HG03280 (cell line): ENCODE data around the gene GPR132.
"Not testable (repeated sequence)": the region's sequence is repeated elsewhere in the genome, so short reads cannot be mapped to it uniquely, and the experiment has no call there.

Experiments used
- ATAC-seq: cut with Tn5 transposase; IDR thresholded peaks from one replicate; pipeline ENCODE4 v1.9.1; 2021; ENCODE audit warnings: mild to moderate bottlenecking, moderate library complexity; ENCODE audit not compliant: unreplicated experiment

Gene GPR132, protein sequence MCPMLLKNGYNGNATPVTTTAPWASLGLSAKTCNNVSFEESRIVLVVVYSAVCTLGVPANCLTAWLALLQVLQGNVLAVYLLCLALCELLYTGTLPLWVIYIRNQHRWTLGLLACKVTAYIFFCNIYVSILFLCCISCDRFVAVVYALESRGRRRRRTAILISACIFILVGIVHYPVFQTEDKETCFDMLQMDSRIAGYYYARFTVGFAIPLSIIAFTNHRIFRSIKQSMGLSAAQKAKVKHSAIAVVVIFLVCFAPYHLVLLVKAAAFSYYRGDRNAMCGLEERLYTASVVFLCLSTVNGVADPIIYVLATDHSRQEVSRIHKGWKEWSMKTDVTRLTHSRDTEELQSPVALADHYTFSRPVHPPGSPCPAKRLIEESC

DNA sequence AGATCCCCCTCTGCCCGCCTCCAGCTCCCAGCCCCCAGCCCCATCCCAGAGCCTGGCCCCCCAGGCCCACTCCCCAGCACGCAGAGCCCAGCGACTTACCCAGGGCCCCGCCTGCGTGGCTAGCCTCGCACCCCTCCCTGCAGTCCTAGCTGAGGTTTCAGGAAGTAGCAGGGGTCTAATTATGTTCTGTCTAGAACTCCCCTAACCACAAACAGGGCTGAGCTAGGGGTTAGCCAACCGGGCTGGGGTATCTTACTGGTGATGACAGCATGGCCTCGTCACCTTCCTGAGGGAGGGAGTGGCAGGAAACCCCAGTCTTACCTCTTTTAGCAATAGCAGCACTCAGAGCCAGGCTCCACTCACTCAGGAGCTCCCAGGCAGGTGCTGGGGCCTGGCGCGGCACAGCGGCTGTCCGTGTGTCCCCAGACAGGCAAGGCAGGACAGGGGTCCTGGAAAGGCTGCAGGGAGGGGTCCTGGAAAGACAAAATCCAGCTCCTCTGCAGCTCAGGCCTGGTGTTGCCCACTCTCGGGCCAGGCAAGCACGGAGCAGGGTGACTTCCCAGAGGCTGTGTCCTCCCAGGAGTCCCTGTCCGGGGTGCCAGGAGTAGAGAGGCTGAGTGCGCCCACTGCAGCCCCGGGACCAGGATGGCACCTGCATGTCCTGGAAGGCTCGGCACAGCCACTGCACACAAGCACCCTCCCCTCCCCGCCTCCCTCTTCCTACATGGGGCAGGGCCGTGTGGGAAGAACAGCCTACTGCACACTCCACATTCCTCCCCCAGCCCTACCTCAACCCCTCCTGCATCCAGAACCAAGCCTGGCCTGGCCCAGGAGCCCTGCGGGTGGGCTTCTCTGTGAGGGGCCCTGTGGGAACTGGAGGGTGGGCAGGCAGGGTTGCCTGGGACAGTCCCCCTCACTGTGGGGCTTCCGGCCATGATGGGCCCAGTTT, at the start of gene GPR132:
TSS of gene GPR132 (minus strand) at position 151 of the 949 bp plus-strand sequence. CDS start 10,010 bp downstream, outside the sequence.
- ATAC-seq = peak; percentile 44

DNA sequence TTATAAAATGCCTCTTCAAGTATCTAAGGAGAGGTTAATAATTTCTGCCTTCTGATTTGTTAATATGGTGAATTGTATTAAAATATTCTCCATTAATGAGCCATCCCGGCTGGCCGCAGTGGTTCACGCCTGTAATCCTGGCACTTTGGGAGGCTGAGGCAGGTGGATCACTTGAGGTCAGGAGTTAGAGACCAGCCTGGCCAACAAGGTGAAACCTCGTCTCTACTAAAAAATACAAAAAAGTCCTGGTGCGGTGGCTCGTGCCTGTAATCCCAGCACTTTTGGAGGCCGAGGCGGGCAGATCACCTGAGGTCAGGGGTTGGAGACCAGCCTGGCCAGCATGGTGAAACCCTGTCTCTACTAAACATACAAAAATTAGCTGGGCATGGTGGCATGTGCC, 44.0 kb upstream of the GPR132 start:
- ATAC-seq = not testable (repeated sequence)

DNA sequence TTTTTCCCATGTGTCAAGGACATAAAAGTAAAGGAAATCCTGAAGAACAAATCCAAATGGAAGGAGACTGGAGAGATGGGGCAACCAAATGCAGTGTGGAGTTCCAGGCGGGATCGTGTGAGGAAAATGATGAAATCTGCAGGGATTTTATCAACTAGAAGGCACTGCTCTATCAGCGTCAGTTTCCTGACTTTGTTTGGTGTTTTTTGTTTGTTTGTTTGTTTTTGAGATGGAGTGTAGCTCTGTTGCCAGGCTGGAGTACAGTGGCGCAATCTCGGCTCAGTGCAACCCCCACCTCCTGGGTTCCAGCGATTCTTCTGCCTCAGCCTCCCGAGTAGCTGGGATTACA, 43.3 kb upstream of the GPR132 start:
- no peak for ATAC-seq

DNA sequence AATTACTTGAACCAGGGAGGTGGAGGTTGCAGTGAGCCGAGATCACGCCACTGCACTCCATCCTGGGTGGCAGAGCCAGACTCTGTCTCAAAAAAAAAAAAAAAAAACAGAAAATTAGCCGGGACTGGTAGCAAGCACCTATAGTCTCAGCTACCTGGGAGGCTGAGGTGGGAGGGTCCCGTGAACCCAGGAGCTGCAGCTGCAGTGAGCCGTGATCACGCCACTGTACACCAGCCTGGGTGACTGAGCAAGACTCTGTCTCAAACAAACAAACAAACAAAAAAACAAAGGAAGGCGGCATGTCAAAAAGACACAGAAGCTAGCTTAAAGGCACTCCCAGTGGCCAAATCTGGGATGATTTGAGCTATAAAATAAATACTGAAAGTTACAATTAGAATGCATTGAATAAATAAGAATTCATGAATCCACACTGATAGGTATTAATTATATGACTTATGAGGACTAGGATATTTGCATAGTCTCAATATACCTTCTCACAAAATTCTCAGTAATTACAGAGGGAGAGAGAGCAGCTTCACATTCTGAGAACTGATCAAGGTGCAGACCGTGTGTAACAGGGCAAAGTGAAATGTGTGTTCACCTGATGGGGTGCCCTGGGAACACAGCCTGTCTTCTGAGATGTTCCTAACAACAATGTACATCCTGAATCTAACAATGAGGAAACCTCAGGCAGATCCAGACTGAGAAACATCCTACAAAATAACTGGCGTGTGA, 42.7 kb upstream of the GPR132 start:
- no peak for ATAC-seq

DNA sequence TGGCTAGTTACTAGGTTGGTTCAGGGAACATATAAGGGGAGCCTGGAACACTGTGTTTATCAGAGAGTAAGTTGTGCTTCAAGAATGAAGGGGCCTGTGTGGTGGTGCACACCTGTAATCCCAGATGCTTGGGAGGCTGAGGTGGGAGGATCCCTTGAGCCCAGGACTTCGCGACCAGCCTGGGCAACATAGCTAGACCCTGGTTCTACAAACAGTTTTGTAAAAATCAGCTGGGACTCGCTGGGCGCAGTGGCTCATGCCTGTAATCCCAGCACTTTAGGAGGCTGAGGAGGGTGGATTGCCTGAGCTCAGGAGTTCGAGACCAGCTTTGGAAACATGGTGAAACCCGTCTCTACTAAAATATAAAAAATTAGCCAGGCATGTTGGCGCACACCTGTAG, 42.1 kb upstream of the GPR132 start:
- ATAC-seq = no peak

DNA sequence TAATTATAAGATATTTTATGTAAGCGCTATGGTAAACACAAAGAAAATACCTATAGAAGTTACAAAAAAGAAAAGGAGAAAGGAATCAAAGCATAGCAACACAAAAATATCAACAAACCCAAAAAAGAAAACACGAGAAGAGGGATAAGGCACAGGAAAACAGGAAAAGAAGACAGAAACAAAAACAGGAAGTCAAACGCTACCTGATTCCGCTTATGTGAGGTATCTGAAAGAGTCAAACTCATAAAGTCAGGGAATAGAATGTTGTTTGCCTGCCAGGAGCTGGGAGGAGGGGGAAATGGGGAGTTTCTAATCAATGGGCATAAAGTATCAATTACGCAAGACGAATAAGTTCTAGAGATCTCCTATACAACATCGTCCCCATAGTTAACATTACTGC, 39.9 kb upstream of the GPR132 start:
- no peak for ATAC-seq

DNA sequence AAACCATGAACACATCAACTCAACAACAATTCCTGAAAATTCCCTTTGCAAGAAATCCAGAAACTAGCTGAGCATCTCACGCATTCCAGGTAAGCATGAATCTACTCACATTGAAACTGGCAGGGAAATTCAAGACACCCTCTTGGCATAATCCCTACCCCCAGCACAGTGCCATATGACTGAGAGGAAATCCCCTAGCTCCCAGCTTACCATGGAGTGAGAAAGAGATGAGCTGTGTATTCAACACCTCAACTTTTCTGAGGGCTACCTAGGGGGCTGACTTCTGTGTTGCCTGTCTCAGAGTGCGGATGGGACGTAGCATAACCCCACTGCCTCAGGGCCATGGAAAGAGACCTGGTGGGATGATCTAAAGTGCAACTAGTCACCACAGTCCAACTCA, 37.7 kb upstream of the GPR132 start:
- ATAC-seq = no peak

DNA sequence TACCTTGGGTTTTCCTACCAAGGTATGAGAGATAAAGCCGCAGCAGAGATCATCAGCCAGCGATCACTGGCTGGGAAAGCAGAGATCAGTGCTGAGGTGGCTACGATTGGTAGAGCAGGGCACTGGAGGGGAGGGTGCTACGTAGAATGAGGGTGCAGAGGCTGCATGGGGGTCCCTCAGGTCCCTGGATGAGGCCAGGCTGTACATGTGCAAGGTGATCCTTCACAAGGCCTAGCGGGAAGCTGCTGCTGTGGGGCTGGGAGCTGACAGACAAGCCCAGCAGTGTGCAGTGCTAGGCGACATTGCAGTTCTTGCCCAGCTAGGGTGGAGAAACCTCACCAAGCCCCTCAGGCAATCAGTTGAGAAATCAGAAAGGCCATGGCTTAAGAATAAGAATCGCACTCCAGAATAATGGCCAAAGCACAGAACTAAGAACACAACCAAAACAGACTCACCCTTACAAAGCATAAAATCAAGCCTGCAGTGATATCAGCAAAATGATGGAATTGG, 37.2 kb upstream of the GPR132 start:
- ATAC-seq = no peak

DNA sequence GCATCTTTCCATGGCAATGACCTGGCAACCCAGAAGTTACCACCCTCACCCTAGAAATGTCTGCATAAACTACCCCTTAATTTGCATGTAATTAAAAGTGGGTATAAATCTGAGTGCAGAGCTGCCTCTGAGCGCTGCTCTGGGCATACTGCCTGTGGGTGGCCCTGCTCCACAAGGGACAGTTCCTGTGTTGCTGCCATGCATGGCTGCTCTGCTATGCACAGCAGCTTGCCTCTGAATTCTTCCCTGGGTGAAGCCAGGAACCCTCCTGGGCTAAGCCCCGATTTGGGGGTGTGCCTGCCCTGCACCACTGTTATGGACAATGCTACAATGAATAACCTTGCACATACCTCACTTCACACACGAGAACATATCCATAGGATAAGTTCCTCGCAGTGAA, 35.7 kb upstream of the GPR132 start:
- no peak for ATAC-seq

DNA sequence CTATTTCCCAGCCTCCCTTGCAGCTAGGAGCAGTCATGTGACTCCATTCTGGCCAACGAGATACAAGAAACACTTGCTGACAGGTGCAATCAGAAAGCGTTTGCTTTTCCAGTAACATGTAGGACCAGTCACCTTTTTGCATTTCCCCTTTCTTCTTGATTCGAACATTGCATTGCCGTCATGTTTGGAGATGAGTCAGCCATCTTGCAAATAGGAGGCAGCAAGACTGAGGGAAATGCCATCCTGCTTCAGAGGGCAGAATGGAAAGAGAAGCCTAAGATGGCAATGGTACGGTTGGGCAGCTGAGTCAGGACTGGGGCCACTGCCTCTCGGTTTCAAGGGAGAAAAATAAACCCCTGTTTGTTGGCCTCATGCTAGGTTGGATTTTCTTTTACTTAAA, 34.5 kb upstream of the GPR132 start:
- no peak for ATAC-seq

DNA sequence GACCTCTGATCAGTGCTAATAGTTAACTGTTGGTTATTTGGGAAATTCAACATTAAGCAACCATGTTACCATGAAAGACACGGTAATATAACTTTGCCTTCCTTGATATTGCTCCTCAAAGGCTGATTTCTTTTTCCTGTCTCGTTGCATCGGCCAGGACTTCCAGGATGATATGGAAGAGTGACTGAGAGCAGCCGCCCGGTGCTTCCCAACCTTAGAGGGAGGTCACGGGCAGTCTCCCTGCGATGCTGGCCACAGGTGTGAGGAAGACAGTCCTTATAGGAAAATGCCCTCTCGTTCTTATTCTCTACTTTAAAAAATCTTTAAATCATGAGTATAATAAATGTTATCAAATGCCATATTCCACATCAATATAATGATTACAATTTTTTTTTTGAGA, 33.1 kb upstream of the GPR132 start:
- no peak for ATAC-seq

DNA sequence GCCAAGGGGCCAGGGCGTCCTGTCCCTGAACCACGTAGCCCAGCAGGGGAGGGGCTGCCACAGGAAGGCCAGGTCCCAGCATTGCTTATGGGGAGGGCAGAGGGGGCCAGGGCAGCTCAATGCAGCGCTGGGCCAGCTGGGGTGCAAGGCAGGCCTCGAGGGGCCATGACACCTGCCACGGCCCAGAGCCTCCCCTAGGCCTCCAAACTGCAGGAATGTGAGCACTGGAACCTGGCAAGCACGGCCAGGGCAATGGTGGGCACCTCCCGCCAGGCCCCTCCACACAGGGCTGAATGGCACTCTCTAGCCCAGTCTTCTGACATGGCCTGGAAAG, 32.5 kb upstream of the GPR132 start:
- ATAC-seq = no peak

DNA sequence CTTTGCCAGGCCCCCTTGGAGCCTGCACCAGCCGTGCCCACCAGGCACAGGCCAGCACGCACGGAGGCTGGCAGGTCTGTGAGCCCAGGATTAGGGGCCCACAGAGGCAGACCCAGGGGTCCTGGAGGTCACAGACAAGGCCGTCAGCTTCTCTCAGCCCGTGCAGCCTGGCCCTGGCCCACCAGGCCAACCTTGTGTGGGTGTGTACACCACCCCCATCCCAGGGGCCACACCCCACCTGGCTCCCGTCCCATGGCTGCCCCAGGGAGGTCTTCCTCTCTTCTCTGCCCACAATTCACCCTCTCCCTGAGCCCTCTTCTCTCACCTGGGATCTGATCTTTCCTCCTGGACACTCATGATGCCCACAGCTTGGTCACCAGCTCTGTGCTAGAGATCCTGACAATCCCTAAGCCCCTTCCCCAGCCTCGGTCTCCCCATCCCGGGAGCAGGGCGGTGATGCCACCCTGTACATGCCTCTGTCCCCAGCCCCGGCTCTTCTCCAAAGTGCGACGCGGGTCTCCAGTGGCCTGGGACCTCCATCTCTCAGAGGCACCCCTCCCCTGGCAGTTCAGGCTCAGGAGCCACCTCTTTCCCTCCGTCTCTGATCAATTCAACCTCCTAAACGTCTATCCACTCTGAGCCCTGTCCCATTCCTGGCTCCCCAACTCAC, 31.1 kb upstream of the GPR132 start:
- ATAC-seq = no peak

DNA sequence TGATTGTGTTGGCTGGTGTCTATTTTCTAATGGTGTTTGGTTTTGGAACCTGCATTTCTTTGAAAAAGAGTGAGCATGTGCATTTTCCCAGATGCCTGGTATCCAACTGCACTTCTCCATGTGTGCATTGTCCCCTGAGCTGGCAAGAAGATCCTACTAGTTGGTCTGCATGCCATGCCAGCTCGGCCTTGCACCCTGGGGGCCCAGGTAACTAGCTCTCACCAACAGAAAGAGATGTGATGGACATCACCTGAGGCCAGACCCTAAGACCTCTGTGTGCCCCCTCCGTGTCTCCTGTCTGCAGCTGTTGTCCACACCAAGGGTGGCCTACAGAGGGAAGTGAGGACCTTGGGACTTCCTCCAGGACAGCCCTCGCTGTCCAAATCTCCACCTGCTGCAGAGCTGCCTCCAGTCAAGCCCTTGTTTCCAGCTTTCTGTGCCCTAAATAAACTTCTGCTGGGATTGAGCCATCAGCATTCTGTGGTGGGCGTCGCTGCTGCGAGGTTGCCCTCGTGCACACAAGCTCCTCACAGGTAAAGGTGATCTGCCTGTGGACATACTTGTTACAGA, 30.1 kb upstream of the GPR132 start:
- no peak for ATAC-seq

DNA sequence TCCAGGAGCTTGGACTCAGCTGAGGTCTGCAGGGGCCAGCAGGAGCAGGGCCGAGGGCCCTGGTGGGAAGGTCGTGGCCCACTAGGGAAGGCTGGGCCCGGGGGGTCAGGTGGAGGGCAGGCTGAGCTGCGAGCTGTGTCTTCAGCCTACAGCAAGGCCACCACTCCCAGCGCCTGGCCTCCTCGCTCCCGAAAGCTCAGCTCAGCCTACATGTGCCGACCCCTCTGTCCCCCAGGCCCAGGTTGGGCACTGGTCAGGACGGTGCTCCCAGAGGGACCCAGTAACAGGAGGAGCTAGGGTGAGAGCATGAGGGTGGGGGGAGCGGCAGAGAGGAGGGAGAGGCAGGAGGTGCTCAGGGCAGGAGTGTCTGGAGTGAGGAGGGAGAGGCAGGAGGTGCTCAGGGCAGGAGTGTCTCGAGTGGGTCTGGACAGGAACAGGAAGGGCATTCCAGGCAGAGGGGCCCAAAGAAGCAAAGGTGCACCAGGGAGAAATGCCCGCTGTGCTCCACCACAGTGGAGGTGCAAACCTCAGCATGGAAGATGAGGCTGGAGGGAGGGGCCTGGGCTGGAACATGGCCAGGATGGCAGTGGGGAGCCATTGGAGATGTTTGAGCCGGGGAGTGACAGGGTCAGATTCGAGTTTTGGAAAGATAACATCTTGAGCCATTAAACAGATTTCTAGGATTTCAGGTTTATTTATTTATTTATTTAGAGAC, 29.1 kb upstream of the GPR132 start:
- ATAC-seq = no peak

DNA sequence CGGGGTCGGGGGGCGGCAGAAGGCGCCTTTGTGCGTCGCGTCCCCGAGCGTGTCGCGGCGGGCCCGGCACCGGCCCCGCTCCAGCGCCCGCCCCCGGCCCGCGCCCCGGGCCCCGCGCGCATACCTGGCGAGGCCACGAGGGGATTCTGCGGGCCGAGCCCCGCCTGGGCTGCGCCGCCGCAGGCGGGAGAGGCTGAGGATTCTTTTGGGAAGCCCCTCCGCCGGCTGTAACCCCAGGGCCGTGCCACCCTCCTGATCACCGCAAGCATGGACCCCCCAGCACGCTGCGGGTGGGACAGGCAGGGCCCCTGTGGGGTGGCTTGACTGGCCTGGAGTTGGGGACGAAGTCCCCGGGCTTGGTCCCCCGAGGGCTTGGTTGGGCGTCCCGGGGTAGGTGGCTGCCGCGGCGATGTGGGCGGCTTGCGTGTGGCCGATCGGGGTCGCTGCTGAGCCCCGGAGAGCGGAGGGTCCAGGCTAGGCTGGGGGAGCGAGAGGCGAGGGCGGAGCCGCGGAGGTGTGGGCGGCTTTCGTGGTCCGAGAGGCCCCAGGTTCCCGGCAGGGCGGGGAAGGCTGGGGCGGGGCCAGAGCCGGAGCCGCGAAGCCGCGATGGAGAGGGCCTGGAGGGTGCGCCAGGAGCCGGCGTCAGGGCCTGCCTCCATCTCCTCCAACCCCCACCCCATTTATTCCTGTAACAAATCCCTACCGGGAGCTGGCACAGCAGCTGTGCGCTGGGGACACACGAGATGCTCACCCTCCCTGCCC, 28.4 kb upstream of the GPR132 start:
- peak; percentile 47 for ATAC-seq

DNA sequence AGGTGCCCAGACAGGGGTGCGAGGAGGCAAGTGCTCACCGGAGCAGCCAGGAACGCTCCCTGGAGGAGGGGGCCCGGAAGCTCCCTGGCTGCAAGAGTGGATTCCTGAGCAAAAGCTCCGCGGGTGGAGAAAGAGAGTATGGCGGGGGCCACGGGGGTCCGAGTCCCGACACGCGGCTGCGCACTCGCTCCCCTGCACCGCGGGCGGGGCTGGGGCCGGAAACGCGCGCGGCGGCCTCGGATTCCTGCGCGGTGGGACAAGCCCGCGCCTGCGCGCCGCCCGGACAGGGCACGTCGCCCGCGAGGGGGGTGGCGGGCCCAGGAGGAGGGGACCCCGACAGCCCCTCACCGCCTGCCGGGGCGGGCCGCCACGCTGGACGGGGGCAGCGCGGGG, 27.8 kb upstream of the GPR132 start:
- ATAC-seq = no peak

DNA sequence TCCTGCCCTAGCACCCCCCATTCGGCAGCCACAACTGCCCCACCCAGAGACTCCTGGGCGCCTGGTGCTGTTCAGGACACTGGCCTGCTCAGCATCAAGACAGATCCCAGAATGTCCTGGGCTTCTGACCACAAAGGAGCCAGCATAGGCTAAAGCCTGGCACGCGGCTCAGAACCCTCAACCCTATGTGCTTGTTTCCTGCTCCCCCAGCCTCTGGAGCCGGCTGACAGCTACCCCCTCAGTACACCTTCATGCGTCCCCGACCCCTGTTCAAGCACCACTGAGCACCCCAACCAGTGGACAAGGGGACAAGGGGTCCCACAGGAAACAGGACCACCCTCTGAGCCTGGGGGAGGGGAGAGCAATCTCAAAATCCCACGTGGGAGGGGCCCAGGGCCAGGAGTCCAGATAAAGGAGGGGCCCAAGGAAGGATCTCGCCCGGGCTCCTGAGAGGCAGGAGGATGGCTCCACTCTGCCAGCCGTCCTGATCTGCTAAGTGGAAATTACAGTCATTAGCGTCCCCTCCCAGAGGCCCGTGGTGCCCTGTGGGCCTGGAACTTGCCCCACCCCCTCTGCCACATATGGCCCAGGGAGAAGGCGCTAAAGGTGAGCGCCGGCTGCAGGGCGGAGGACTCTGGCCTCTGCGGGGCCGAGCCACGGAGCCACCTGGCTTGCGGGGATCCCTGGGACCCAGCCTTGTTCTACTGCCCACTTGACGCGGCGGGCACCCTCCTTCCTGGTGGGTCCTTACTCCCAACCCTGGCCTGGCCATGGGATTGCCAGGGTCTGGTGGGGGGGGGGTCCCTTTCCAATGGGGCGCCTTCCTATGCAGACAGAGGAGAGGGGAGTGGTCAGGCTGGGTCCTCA, 27.2 kb upstream of the GPR132 start:
- ATAC-seq = no peak
